Measurements from ENCODE around the gene NTPCR. TPM values are rescaled to one million over a fixed set of nuclear protein-coding genes. Genes with fewer than 3 reads are reported as not detected.

NTPCR gene
- total RNA-seq, 1 donor from 2014 or later, result 54.5 TPM

GRCh38 chr1:232904566-232904965 is 45.8 kb upstream of the NTPCR start:
- no peak overlapping the region for H3K4me3 ChIP-seq (ENCODE audit: insufficient read depth, low read depth, low read length)
- H3K9ac ChIP-seq (ENCODE audit: low read length), result no peak overlapping the region
- DNase-seq (ENCODE audit: low read depth) (peak; percentile 84), FAIRE-seq (no peak)
- H3K27me3 ChIP-seq (ENCODE audit: insufficient read depth, low read length), result peaks cover 3% of the 10 kb centered on the region
- peaks cover 3% of the 10 kb centered on the region for H3K27me3 Mint-ChIP-seq (ENCODE audit: low read depth, unreplicated experiment)
- TF ChIP-seq EZH2 (IDR thresholded peaks at IDR 0.05; ENCODE audit: insufficient read depth, low read length) (no peak), CTCF (IDR thresholded peaks at IDR 0.05; ENCODE audit: insufficient read depth, low read depth, low read length) (no peak)
- peak overlapping the region; percentile 21 for H3K27ac Mint-ChIP-seq (ENCODE audit: unreplicated experiment)
- peak overlapping the region; percentile 21 for H2AFZ ChIP-seq (ENCODE audit: low read depth, low read length)
- no peaks in the 10 kb centered on the region for H3K36me3 Mint-ChIP-seq (ENCODE audit: low read depth, unreplicated experiment)
- H3K4me2 ChIP-seq (ENCODE audit: low read length), result peak overlapping the region; percentile 29
- peaks cover 14% of the 10 kb centered on the region for H3K4me1 Mint-ChIP-seq (ENCODE audit: low read depth, unreplicated experiment)
- no peak overlapping the region for H3K27ac ChIP-seq (ENCODE audit: low read depth, low read length)
- H3K9me3 Mint-ChIP-seq (ENCODE audit: unreplicated experiment), result peaks cover 1% of the 10 kb centered on the region
- H3K4me1 ChIP-seq (ENCODE audit: insufficient read depth, low read length), result no peaks in the 10 kb centered on the region
- no peaks in the 10 kb centered on the region for H3K9me3 ChIP-seq (ENCODE audit: insufficient read depth, low read depth, low read length)
- no peaks in the 10 kb centered on the region for H3K36me3 ChIP-seq (ENCODE audit: insufficient read depth, low read length)
- H3K4me3 Mint-ChIP-seq (ENCODE audit: unreplicated experiment), result no peak overlapping the region
- no peaks in the 10 kb centered on the region for H4K20me1 ChIP-seq (ENCODE audit: insufficient read depth, low read length)
- no peaks in the 10 kb centered on the region for H3K79me2 ChIP-seq (ENCODE audit: insufficient read depth, low read length)

- Histone ChIP-seq H3K4me3 (ENCODE audit: insufficient read depth, low read depth, low read length) (no peak overlapping the region), H3K36me3 (ENCODE audit: insufficient read depth, low read length) (no peaks in the 10 kb centered on the region), H3K27me3 (ENCODE audit: insufficient read depth, low read length) (no peaks in the 10 kb centered on the region), H3K9me3 (ENCODE audit: insufficient read depth, low read depth, low read length) (no peaks in the 10 kb centered on the region), H3K4me1 (ENCODE audit: insufficient read depth, low read length) (no peaks in the 10 kb centered on the region), H3K4me2 (ENCODE audit: low read length) (peak overlapping the region; percentile 8), H3K27ac (ENCODE audit: low read depth, low read length) (no peak overlapping the region), H4K20me1 (ENCODE audit: insufficient read depth, low read length) (no peaks in the 10 kb centered on the region), H2AFZ (ENCODE audit: low read depth, low read length) (no peak overlapping the region), H3K79me2 (ENCODE audit: insufficient read depth, low read length) (no peaks in the 10 kb centered on the region), H3K9ac (ENCODE audit: low read length) (no peak overlapping the region)
- DNase-seq (ENCODE audit: low read depth) (no peak), FAIRE-seq (no peak)
- H3K27me3 Mint-ChIP-seq (ENCODE audit: low read depth, unreplicated experiment), result peaks cover 3% of the 10 kb centered on the region
- peaks cover 14% of the 10 kb centered on the region for H3K4me1 Mint-ChIP-seq (ENCODE audit: low read depth, unreplicated experiment)
- H3K9me3 Mint-ChIP-seq (ENCODE audit: unreplicated experiment), result peaks cover 1% of the 10 kb centered on the region
- no peak overlapping the region for H3K4me3 Mint-ChIP-seq (ENCODE audit: unreplicated experiment)
- TF ChIP-seq CTCF (IDR thresholded peaks at IDR 0.05; ENCODE audit: insufficient read depth, low read depth, low read length), result no peak
- TF ChIP-seq EZH2 (IDR thresholded peaks at IDR 0.05; ENCODE audit: insufficient read depth, low read length), result no peak
- H3K36me3 Mint-ChIP-seq (ENCODE audit: low read depth, unreplicated experiment), result no peaks in the 10 kb centered on the region
- peak overlapping the region; percentile 63 for H3K27ac Mint-ChIP-seq (ENCODE audit: unreplicated experiment)
Observed at GRCh38 chr1:232905331-232906034, 44.9 kb upstream of the NTPCR start.

GRCh38 chr1:232906441-232906840 is 44.0 kb upstream of the NTPCR start:
- Mint-ChIP-seq H3K27me3 (ENCODE audit: low read depth, unreplicated experiment) (peaks cover 3% of the 10 kb centered on the region), H3K27ac (ENCODE audit: unreplicated experiment) (no peak overlapping the region), H3K4me1 (ENCODE audit: low read depth, unreplicated experiment) (peaks cover 14% of the 10 kb centered on the region), H3K4me3 (ENCODE audit: unreplicated experiment) (no peak overlapping the region), H3K9me3 (ENCODE audit: unreplicated experiment) (peaks cover 1% of the 10 kb centered on the region), H3K36me3 (ENCODE audit: low read depth, unreplicated experiment) (no peaks in the 10 kb centered on the region)
- Histone ChIP-seq H3K79me2 (ENCODE audit: insufficient read depth, low read length) (no peaks in the 10 kb centered on the region), H3K9ac (ENCODE audit: low read length) (no peak overlapping the region), H3K9me3 (ENCODE audit: insufficient read depth, low read depth, low read length) (no peaks in the 10 kb centered on the region), H3K27ac (ENCODE audit: low read depth, low read length) (no peak overlapping the region), H3K36me3 (ENCODE audit: insufficient read depth, low read length) (no peaks in the 10 kb centered on the region), H3K4me1 (ENCODE audit: insufficient read depth, low read length) (no peaks in the 10 kb centered on the region), H3K4me3 (ENCODE audit: insufficient read depth, low read depth, low read length) (no peak overlapping the region), H3K27me3 (ENCODE audit: insufficient read depth, low read length) (no peaks in the 10 kb centered on the region), H3K4me2 (ENCODE audit: low read length) (no peak overlapping the region), H4K20me1 (ENCODE audit: insufficient read depth, low read length) (no peaks in the 10 kb centered on the region), H2AFZ (ENCODE audit: low read depth, low read length) (no peak overlapping the region)
- DNase-seq (ENCODE audit: low read depth) (no peak), FAIRE-seq (no peak)
- no peak for TF ChIP-seq CTCF (IDR thresholded peaks at IDR 0.05; ENCODE audit: insufficient read depth, low read depth, low read length)
- TF ChIP-seq EZH2 (IDR thresholded peaks at IDR 0.05; ENCODE audit: insufficient read depth, low read length), result no peak
